ENCODE measurements around the gene CDC42BPA. TPM values are rescaled to one million over a fixed set of nuclear protein-coding genes. Genes with fewer than 3 reads are reported as not detected.
"Not testable (repeated sequence)": the region's sequence is repeated elsewhere in the genome, so short reads cannot be mapped to it uniquely, and the experiment has no call there.

CDC42BPA gene
- total and polyA plus RNA-seq, 4 donors, result 8.1 to 71.3 (median 33.0) TPM

GRCh38 chr1:227016990-227017389 lies 301.3 kb downstream of the CDC42BPA start:
- ATAC-seq (ENCODE audit: low FRiP score) (no peak), DNase-seq (no peak)
- 93 to 96% methylated on average over 3 of the region's 3 CpGs for WGBS, 2 donors
- Histone ChIP-seq H3K9me3 (ENCODE audit: control insufficient read depth, low read length) (no peaks in the 10 kb centered on the region), H3K27ac (ENCODE audit: low read depth in 1 of 2, low read length in 2 of 2) (no peak overlapping the region), H3K27me3 (ENCODE audit: control insufficient read depth in 1 of 2, insufficient read depth in 2 of 2, low read length in 1 of 2) (no peaks in the 10 kb centered on the region), H3K4me1 (ENCODE audit: control insufficient read depth in 1 of 2, insufficient read depth in 2 of 2, low read length in 2 of 2) (no peaks in the 10 kb centered on the region), H3K36me3 (ENCODE audit: control insufficient read depth in 1 of 2, insufficient read depth in 2 of 2, low read length in 1 of 2) (peaks cover 0 to 2% of the 10 kb centered on the region in 2 donors), H3K4me3 (ENCODE audit: low read length in 2 of 2) (no peak overlapping the region)
- intact Hi-C loops (cut with DNase I), result no loop called here

GRCh38 chr1:227010645-227011044 lies 307.6 kb downstream of the CDC42BPA start:
- peaks cover 0 to 2% of the 10 kb centered on the region in 2 donors for H3K36me3 ChIP-seq (ENCODE audit: control insufficient read depth in 1 of 2, insufficient read depth in 2 of 2, low read length in 1 of 2)
- intact Hi-C loops (cut with DNase I), result no loop called here
- ATAC-seq (ENCODE audit: low FRiP score) (no peak), DNase-seq (no peak)
- H3K4me1 ChIP-seq (ENCODE audit: control insufficient read depth in 1 of 2, insufficient read depth in 2 of 2, low read length in 2 of 2), result no peaks in the 10 kb centered on the region
- H3K27me3 ChIP-seq (ENCODE audit: control insufficient read depth in 1 of 2, insufficient read depth in 2 of 2, low read length in 1 of 2), result no peaks in the 10 kb centered on the region
- no peaks in the 10 kb centered on the region for H3K9me3 ChIP-seq (ENCODE audit: control insufficient read depth, low read length)
- H3K4me3 ChIP-seq (ENCODE audit: low read length in 2 of 2), result no peak overlapping the region
- no peak overlapping the region for H3K27ac ChIP-seq (ENCODE audit: low read depth in 1 of 2, low read length in 2 of 2)
- 96 to 97% methylated on average over 5 of the region's 5 CpGs for WGBS, 2 donors

GRCh38 chr1:227009937-227010336 lies 308.4 kb downstream of the CDC42BPA start:
- DNase-seq, result no peak
- no peak for ATAC-seq (ENCODE audit: low FRiP score)
- H3K36me3 ChIP-seq (ENCODE audit: control insufficient read depth in 1 of 2, insufficient read depth in 2 of 2, low read length in 1 of 2), result peaks cover 0 to 2% of the 10 kb centered on the region in 2 donors
- intact Hi-C loops (cut with DNase I), result no loop called here
- H3K27ac ChIP-seq (ENCODE audit: low read depth in 1 of 2, low read length in 2 of 2), result no peak overlapping the region
- no peaks in the 10 kb centered on the region for H3K9me3 ChIP-seq (ENCODE audit: control insufficient read depth, low read length)
- no peaks in the 10 kb centered on the region for H3K4me1 ChIP-seq (ENCODE audit: control insufficient read depth in 1 of 2, insufficient read depth in 2 of 2, low read length in 2 of 2)
- H3K4me3 ChIP-seq (ENCODE audit: low read length in 2 of 2), result no peak overlapping the region
- no peaks in the 10 kb centered on the region for H3K27me3 ChIP-seq (ENCODE audit: control insufficient read depth in 1 of 2, insufficient read depth in 2 of 2, low read length in 1 of 2)

GRCh38 chr1:227006226-227006796 lies 312.0 kb downstream of the CDC42BPA start:
- Histone ChIP-seq H3K4me1 (ENCODE audit: control insufficient read depth in 1 of 2, insufficient read depth in 2 of 2, low read length in 2 of 2) (no peaks in the 10 kb centered on the region), H3K4me3 (ENCODE audit: low read length in 2 of 2) (no peak overlapping the region), H3K9me3 (ENCODE audit: control insufficient read depth, low read length) (no peaks in the 10 kb centered on the region), H3K27ac (ENCODE audit: low read depth in 1 of 2, low read length in 2 of 2) (no peak overlapping the region), H3K27me3 (ENCODE audit: control insufficient read depth in 1 of 2, insufficient read depth in 2 of 2, low read length in 1 of 2) (no peaks in the 10 kb centered on the region), H3K36me3 (ENCODE audit: control insufficient read depth in 1 of 2, insufficient read depth in 2 of 2, low read length in 1 of 2) (peaks cover 0 to 7% of the 10 kb centered on the region in 2 donors)
- intact Hi-C loops (cut with DNase I), result no loop called here
- DNase-seq (no peak), ATAC-seq (ENCODE audit: low FRiP score) (no peak)
- WGBS, 2 donors, result 96 to 97% methylated on average over 5 of the region's 5 CpGs

- H3K36me3 ChIP-seq (ENCODE audit: control insufficient read depth in 1 of 2, insufficient read depth in 2 of 2, low read length in 1 of 2), result peaks cover 0 to 11% of the 10 kb centered on the region in 2 donors
- intact Hi-C loops (cut with DNase I), result no loop called here
Measured at GRCh38 chr1:227004796-227005195, 313.5 kb downstream of the CDC42BPA start.

GRCh38 chr1:227003165-227003564 lies 315.1 kb downstream of the CDC42BPA start:
- DNase-seq (no peak), ATAC-seq (ENCODE audit: low FRiP score) (no peak)
- Histone ChIP-seq H3K36me3 (ENCODE audit: control insufficient read depth in 1 of 2, insufficient read depth in 2 of 2, low read length in 1 of 2) (peaks cover 0 to 11% of the 10 kb centered on the region in 2 donors), H3K9me3 (ENCODE audit: control insufficient read depth, low read length) (no peaks in the 10 kb centered on the region), H3K27ac (ENCODE audit: low read depth in 1 of 2, low read length in 2 of 2) (no peak overlapping the region), H3K4me3 (ENCODE audit: low read length in 2 of 2) (no peak overlapping the region), H3K4me1 (ENCODE audit: control insufficient read depth in 1 of 2, insufficient read depth in 2 of 2, low read length in 2 of 2) (no peaks in the 10 kb centered on the region), H3K27me3 (ENCODE audit: control insufficient read depth in 1 of 2, insufficient read depth in 2 of 2, low read length in 1 of 2) (no peaks in the 10 kb centered on the region)
- WGBS, 2 donors, result 93 to 94% methylated on average over 8 of the region's 8 CpGs
- intact Hi-C loops (cut with DNase I), result no loop called here

More at GRCh38 chr1:227004796-227005195, 313.5 kb downstream of the CDC42BPA start:
- H3K27me3 ChIP-seq (ENCODE audit: control insufficient read depth in 1 of 2, insufficient read depth in 2 of 2, low read length in 1 of 2), result no peaks in the 10 kb centered on the region
- no peaks in the 10 kb centered on the region for H3K4me1 ChIP-seq (ENCODE audit: control insufficient read depth in 1 of 2, insufficient read depth in 2 of 2, low read length in 2 of 2)
- no peak for ATAC-seq (ENCODE audit: low FRiP score)
- H3K9me3 ChIP-seq (ENCODE audit: control insufficient read depth, low read length), result no peaks in the 10 kb centered on the region
- WGBS, 2 donors, result 80 to 90% methylated on average over 8 of the region's 8 CpGs
- no peak overlapping the region for H3K4me3 ChIP-seq (ENCODE audit: low read length in 2 of 2)
- DNase-seq, result no peak
- no peak overlapping the region for H3K27ac ChIP-seq (ENCODE audit: low read depth in 1 of 2, low read length in 2 of 2)

GRCh38 chr1:227002531-227003049 lies 315.7 kb downstream of the CDC42BPA start:
- no peak overlapping the region for H3K27ac ChIP-seq (ENCODE audit: low read depth in 1 of 2, low read length in 2 of 2)
- DNase-seq (no peak), ATAC-seq (ENCODE audit: low FRiP score) (no peak)
- H3K4me1 ChIP-seq (ENCODE audit: control insufficient read depth in 1 of 2, insufficient read depth in 2 of 2, low read length in 2 of 2), result no peaks in the 10 kb centered on the region
- H3K4me3 ChIP-seq (ENCODE audit: low read length in 2 of 2), result no peak overlapping the region
- H3K36me3 ChIP-seq (ENCODE audit: control insufficient read depth in 1 of 2, insufficient read depth in 2 of 2, low read length in 1 of 2), result peaks cover 0 to 11% of the 10 kb centered on the region in 2 donors
- intact Hi-C loops (cut with DNase I), result no loop called here
- 52 to 57% methylated on average over 3 of the region's 3 CpGs for WGBS, 2 donors
- no peaks in the 10 kb centered on the region for H3K27me3 ChIP-seq (ENCODE audit: control insufficient read depth in 1 of 2, insufficient read depth in 2 of 2, low read length in 1 of 2)
- no peaks in the 10 kb centered on the region for H3K9me3 ChIP-seq (ENCODE audit: control insufficient read depth, low read length)

- DNase-seq; H3K36me3 ChIP-seq (ENCODE audit: control insufficient read depth in 1 of 2, insufficient read depth in 2 of 2, low read length in 1 of 2); H3K27ac ChIP-seq (ENCODE audit: low read depth in 1 of 2, low read length in 2 of 2); ATAC-seq (ENCODE audit: low FRiP score); H3K4me1 ChIP-seq (ENCODE audit: control insufficient read depth in 1 of 2, insufficient read depth in 2 of 2, low read length in 2 of 2); H3K27me3 ChIP-seq (ENCODE audit: control insufficient read depth in 1 of 2, insufficient read depth in 2 of 2, low read length in 1 of 2); intact Hi-C loops (cut with DNase I); H3K9me3 ChIP-seq (ENCODE audit: control insufficient read depth, low read length); H3K4me3 ChIP-seq (ENCODE audit: low read length in 2 of 2): not testable (repeated sequence)
- WGBS, 2 donors, result 98 to 100% methylated on average over 2 of the region's 2 CpGs
Measured at GRCh38 chr1:226999579-226999978, 318.7 kb downstream of the CDC42BPA start.

Measured in aorta (tissue), 5 donors.